HTR-8/SVneo (cell line): ENCODE data around the gene TSPEAR.

ENCODE experiments used
- DNase-seq: peaks from one replicate; pipeline ENCODE4 v3.0.0; 2011; ENCODE audit warnings: low spot score, mixed read lengths; ENCODE audit not compliant: insufficient read length
- FAIRE-seq: peaks from 2 replicates; lab custom pipeline; 2011; peaks lifted over from hg19 to GRCh38; lab: Jason Lieb, UNC

TSPEAR gene

DNA sequence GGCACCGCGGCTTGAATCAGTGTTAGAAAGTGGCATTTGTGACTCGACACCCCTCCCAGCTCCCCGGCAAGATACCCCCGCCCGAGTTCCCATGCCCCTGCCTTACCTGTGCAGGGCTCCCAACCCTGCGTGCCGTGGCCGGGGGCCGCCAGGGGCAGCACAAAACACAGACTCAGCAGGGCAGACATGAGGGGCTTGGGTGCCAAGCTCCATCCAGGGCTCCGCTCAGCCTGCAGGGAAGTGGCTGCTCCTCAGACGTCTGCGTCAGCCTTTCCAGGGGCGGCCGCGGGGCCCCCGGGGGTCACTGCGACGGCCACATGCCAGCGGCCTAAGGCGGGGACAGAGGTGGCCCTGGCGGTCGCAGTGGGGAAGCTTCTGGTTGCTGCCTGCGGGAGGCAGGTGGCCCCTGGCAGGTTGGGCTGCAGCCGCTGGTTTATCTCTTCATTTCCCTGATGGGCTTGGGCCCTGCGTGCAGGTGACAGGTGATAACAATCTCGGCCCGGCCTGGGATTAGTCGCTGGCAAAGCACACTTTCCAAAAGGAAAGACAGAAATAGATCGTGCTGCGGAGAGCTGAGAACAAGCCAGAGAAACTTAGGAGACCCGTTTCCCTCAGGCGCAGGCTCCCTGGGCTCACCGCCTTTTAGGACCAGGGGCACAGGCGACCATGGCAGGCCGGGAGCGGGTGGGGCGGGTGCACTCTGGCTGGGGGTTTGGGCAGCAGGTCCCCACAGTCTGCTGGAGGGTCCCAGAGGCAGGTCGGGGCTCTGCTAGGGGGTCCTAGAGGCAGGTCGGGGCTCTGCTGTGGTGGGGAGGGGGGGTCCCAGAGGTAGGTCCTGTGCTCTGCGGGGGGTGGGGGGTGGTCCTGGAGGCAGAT, at the start of gene TSPEAR:
Gene TSPEAR (minus strand): TSS at position 246 of the 876 bp plus-strand sequence. CDS start 58 bp downstream, at position 188.
- FAIRE-seq (no peak), DNase-seq (no peak)

DNA sequence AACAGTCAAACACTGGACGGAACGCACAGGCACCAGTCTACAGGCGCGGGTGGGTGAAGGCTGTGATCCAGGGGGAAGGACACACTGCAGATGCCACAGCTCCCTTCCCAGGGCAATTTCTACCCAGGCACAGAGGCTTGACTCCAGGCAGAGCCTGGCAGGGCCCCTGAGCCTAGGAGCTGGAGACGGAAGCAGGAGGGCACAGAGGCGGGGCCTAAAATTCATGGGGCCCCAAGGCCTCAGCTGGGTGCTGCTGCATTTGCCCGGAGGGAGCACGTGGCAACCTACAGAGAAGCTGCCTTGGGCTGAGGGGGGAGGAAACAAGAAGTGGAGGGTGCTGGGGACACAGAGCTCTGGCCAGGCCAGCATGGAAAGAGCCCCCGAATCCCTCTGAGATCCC, 49.0 kb upstream of the TSPEAR start:
- DNase-seq (no peak), FAIRE-seq (no peak)

DNA sequence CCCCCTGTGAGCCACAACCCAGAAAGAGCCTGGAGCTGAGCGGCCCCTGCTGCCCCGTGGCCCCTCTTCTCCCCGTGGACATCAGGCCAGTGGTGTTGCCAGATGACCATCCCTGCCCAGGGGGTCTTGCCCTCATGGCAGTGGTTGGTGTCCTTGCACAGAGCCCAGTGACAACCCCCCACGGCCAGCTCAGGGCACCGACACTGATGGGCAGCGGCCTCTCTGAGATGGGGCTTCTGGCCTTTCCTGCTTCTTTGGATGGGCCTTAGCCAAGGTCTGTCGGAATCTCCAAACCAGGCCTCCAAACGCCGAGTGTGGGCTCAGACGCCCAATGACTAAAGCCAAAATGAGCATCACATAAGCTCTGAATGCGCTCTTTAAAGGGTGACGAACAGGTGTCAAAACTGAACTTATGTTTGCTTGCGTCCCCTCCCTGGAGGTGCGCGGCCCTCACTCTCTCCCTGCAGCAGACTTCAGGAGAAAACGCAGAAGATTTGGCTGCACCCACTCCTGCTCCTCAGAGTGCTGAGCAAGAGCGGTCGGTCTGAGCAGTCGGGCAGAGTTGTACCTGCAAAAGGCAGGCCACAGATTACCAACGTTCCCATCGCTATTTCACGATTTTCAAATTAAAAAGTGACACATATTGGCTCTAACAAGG, 48.4 kb upstream of the TSPEAR start:
- DNase-seq = no peak

DNA sequence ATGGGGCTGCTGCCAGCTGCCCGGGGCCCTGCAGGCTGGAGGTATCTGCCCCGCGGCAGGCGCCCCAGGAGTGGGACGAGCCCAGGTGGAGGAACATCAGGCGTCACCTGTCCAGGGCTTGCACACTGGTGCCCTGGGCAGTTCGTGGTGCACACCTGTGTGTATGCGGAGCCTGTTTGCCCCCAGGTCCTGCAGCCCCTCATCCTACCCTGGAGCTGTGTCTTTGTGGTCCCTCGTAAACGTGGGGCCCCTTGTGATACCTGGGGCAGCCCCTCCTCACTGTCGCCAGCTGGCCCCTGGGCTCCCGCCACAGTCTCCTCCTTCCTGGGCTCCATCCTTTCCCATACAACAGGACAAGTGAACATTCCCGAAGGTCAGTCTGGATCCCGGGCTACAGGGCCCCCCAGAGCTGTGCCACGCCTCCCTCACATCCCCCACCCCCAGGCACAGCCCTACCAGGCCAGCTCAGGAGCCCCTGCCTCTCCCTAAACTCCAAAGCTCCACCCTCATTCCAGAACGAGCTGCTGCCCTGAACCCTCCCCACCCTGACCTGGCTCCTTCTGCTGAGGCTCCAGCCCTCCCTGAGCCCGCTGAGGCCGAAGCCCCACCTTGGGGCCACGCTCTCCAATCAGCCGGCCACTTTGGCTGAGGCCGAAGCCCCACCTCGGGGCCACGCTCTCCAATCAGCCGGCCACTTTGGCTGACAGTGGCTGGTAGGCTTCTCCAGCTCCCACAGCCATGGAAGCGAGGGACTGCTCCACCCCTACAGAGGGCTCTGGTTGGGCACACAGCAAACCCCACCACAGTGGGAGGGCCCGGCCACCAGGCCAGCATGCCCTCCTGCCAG, 47.6 kb upstream of the TSPEAR start:
- no peak for DNase-seq
- FAIRE-seq = no peak

More for the DNA sequence above, 48.4 kb upstream of the TSPEAR start:
- no peak for FAIRE-seq

DNA sequence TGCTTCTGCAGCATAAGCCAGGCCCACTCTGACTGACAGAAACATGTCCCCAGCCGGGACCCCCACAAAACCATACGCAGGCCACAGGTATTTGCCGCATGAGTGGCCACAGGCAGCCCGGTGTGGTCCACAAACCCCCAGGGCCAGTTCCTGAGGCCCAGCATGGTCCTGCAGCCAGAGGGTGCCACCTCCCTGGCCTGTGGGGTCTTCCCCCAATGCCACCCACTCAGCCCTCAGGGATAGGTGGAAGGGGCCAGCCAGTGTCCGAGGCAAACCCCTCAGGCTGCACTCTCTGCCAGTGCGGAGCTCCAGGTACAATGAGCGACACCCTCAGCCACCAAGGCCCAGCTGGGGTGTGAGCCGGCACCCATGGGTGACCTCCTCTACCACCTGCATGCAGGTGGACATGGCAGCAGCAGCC, 46.8 kb upstream of the TSPEAR start:
- FAIRE-seq (no peak), DNase-seq (no peak)

- no peak for FAIRE-seq
- DNase-seq = no peak
Measured at GRCh38 chr21:44757731-44758130, 46.4 kb upstream of the TSPEAR start.

GRCh38 chr21:44756423-44757185, 45.2 kb upstream of the TSPEAR start:
- no peak for DNase-seq
- no peak for FAIRE-seq

- DNase-seq = no peak
- no peak for FAIRE-seq
Measured at GRCh38 chr21:44755227-44755626, 43.9 kb upstream of the TSPEAR start.

DNA sequence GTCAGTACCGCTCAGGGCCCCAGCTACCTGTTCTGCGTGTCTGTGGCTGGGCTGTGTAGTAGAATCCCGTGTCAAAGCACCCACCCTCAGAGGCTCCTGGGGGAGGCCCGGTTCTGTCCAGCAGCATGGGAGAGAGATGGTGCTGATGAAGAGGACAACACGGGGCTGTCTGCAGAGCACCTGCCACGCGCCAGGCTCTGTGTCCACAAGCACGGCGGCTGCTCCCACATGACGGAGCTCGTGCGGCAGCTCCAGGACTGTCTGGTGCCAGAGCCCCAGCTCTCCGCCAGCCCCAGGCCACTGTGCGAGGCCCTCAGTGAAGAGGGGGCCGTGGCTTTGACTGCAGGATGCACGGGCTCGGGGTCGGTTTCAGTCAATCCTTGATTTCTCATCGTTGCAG, 42.0 kb upstream of the TSPEAR start:
- no peak for DNase-seq
- FAIRE-seq = no peak

DNA sequence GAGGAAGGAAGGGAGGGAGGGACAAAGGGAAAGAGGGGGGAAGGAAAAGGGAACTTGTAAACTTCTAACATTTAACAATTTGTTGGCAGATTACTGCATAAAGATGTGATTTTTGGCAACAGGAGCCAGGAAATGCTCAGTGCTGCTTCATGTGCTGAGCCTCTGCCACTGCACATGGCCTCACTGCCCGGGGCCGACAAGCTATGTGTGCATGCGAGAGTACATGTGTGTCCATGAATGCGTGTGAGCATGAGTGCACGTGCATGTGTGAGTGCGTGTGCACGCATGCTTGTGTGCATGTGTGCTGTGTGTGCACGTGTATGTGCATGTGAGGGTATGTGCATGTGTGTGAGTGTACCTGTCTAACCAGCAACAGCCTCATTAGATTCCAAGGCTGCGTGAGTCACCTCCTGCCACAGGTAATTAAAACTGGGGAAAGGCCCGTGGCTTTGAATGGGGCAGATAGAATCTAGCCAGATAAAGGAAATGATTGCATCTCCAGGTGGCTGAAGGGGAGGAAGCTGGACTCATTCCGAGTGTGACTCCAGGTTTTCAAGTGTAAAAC, 41.4 kb upstream of the TSPEAR start:
- FAIRE-seq (peak; percentile 57), DNase-seq (no peak)

DNA sequence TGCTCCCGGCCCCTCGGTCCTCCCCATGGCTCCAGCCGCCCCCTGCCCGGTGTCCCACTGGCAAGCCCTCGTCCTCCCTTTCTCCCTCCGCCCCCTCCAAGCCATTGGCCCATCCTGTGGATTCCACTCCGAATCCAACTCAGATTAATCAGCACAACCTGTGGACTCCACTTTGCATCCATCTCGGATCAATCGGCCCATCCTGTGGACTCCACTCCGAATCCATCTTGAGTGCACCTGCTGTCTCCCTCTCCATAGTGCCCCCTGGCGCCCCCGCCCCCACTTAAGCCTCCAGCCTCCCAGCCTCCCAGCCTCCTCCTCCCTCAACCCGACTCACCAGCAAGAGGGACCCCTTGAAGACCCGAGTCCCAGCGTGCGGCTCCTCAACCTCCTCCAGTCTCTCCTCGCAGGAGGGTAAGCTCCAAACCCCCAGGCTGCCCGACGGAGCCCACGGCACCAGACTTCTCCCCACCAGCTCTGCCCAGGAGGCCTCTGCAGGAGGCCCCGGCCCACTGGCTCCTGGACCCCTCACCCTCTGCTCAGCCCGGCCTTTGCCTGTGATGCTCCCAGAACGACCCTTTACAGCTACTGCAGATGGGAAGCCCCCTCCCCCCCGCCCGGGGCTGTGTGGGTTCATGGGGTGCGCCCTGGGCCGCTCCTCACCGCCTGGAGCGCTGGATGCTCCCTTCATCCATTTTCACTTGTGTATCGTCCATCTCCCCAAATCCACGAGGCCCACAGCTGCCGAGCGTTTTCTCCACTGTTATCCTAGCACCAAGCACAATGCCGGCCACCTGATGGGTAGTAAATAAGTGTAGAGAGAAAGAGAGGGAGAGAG, 40.6 kb upstream of the TSPEAR start:
- no peak for DNase-seq
- no peak for FAIRE-seq

DNA sequence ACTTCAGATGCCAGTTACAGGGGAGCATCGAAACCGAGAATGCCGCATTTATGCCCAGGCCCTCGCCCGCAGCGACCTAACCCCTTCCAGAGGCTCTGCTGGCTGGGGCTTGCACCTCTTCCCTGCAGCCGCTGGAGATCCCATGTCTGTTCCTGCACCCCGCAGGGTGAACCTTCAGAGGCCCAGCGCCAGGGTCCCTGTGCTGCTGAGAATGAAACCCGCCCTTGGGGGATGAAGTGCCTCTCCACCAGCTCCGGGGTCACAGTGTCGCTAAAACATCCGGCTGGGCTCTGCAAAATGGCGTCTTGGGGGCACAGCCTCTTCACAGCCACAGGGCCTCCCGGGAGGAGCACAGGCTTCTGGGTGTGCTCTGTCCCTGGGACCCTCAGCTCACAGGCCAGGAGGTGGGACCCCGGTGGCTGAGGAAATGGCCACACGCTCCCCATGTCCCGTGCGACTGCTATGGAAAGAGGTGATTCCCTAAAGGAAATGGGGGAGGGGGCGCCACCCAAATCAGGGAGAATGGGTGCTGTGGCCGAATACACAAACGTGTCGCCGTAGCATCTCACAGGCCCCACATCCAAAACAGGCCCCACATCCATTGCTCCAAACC, 39.9 kb upstream of the TSPEAR start:
- no peak for FAIRE-seq

DNA sequence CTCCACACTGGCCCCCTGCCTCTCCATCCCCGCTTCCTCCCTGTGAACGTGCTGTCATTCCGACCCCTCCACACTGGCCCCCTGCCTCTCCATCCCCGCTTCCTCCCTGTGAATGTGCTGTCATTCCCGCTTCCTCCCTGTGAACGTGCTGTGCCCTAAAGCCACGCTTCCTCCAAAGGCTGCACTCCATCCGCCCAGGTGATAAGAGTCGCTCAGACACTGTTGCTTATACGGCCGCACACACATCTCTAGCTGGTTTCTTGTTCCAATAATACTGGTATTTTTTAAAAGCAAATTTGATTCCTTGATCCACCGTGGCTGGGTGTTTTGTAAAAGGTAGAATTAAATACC, 39.3 kb upstream of the TSPEAR start:
- DNase-seq (no peak), FAIRE-seq (no peak)

More for the DNA sequence above, 39.9 kb upstream of the TSPEAR start:
- no peak for DNase-seq

- DNase-seq (no peak), FAIRE-seq (no peak)
Measured at GRCh38 chr21:44749759-44750674, 38.6 kb upstream of the TSPEAR start.

- DNase-seq = no peak
- no peak for FAIRE-seq
Measured at GRCh38 chr21:44749116-44749758, 37.9 kb upstream of the TSPEAR start.

DNA sequence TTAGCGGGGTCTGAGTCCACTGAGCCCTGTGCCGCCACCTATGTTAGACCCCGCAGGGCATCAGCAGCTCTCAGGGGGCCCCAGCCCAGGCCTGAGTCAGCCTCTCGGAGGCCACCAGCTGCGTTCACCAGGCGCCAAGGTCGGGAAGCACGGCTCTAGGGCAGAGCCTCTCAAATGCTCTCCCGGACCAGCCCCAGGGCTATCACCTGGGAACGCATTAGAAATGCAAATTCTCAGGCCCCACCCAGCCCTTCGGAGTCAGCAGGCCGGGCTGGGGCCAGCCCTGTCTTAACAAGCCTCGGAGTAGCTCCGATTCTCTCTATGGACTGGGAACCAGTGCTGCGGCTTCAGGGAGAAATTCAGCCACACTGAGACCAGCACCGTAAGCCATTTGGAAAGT, 37.2 kb upstream of the TSPEAR start:
- DNase-seq (no peak), FAIRE-seq (no peak)
